Smooth muscle cell (in vitro differentiated cells): Measurements from ENCODE around the gene PRPS1. TPM values are rescaled to one million over a fixed set of nuclear protein-coding genes. Genes with fewer than 3 reads are reported as not detected.

Experiments used
- DNase-seq: peaks from one replicate; lab custom pipeline; 2025; ENCODE audit not compliant: unreplicated experiment; lab: John Stamatoyannopoulos, UW
- H2AFZ ChIP-seq: fragments of 200-600 bp; sonication (generic); 2 replicates; pipeline ENCODE4 v1.6.0; 2016; ENCODE audit warnings: antibody characterized with exemption, low read depth, mild to moderate bottlenecking
- H3F3A ChIP-seq: fragments of 200-600 bp; sonication (generic); 2 replicates; pipeline ENCODE4 v1.6.0; 2017; ENCODE audit warnings: antibody characterized with exemption, low read depth
- H3K27ac ChIP-seq: fragments of 200-600 bp; sonication (generic); 2 replicates; pipeline ENCODE4 v1.5.1; 2016; ENCODE audit warnings: low read depth, mild to moderate bottlenecking
- H3K27me3 ChIP-seq: fragments of 200-600 bp; sonication (generic); 2 replicates; pipeline ENCODE4 v1.6.1; 2016; ENCODE audit warnings: low read depth, mild to moderate bottlenecking
- H3K36me3 ChIP-seq: fragments of 200-600 bp; sonication (generic); 2 replicates; pipeline ENCODE4 v1.5.1; 2016; ENCODE audit warnings: low read depth
- H3K4me1 ChIP-seq: fragments of 200-600 bp; sonication (generic); 2 replicates; pipeline ENCODE4 v1.5.1; 2016; ENCODE audit warnings: low read depth
- H3K4me2 ChIP-seq: fragments of 200-600 bp; sonication (generic); 2 replicates; pipeline ENCODE4 v1.6.0; 2016; ENCODE audit warnings: mild to moderate bottlenecking
- H3K4me3 ChIP-seq: fragments of 200-600 bp; sonication (generic); 2 replicates; pipeline ENCODE4 v1.5.1; 2016; ENCODE audit warnings: mild to moderate bottlenecking
- H3K79me2 ChIP-seq: fragments of 200-600 bp; sonication (generic); 2 replicates; pipeline ENCODE4 v1.6.0; 2016; ENCODE audit warnings: low read depth, mild to moderate bottlenecking
- H3K9ac ChIP-seq: fragments of 200-600 bp; sonication (generic); 2 replicates; pipeline ENCODE4 v1.6.0; 2016; ENCODE audit warnings: low read depth
- H3K9me3 ChIP-seq: fragments of 200-600 bp; sonication (generic); replicated peaks from 2 replicates; pipeline ENCODE4 v1.5.1; 2016; ENCODE audit warnings: low read depth
- H4K20me1 ChIP-seq: fragments of 200-600 bp; sonication (generic); 2 replicates; pipeline ENCODE4 v1.6.0; 2016; ENCODE audit warnings: low read depth
- WGBS: methylation state at CpG from one replicate; pipeline ENCODE4 v1.1.7; 2016; ENCODE audit warnings: low lambda C conversion rate; 5-methylcytosine and 5-hydroxymethylcytosine counted together
- polyA plus RNA-seq: library from polyadenylated mRNA; unstranded; fragments of >200 nt; fragmentation: Nextera tagmentation; extraction: Ambion mirVana; gene quantifications from 2 replicates; pipeline ENCODE4 v1.2.1, GENCODE V29; 2016
- total RNA-seq: library from RNA; depleted of rRNA; stranded (reverse); fragments of >200 nt; gene quantifications from 2 replicates; pipeline ENCODE4 v1.2.3, GENCODE V29; 2014
- TF ChIP-seq, protein P1 (sequence below): fragments of 200-600 bp; sonication (generic); IDR thresholded peaks from 2 replicates; pipeline ENCODE4 v1.5.1; 2017; ENCODE audit warnings: borderline replicate concordance, mild to moderate bottlenecking, antibody characterized with exemption; ENCODE audit not compliant: insufficient read depth, poor library complexity, severe bottlenecking

Gene PRPS1
- total and polyA plus RNA-seq, 2 experiments from 2014 or later, result 51.7 to 60.5 TPM

DNA sequence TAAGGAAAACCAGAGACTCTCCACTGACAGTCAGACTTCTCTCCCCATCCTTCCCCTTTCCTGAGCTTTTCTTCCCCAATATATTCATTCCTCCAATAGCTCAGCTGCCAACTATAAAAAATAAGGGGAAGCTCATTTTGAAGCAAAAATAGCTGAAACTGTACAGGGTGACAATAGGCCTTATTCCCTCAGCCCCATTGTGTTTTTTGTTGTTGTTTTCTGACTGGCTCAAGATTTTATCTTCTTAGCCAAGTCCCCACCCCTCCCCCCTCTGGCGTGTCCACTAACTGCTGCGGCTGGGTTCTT is 26.2 kb downstream of the PRPS1 start:
- TF ChIP-seq, protein P1, sequence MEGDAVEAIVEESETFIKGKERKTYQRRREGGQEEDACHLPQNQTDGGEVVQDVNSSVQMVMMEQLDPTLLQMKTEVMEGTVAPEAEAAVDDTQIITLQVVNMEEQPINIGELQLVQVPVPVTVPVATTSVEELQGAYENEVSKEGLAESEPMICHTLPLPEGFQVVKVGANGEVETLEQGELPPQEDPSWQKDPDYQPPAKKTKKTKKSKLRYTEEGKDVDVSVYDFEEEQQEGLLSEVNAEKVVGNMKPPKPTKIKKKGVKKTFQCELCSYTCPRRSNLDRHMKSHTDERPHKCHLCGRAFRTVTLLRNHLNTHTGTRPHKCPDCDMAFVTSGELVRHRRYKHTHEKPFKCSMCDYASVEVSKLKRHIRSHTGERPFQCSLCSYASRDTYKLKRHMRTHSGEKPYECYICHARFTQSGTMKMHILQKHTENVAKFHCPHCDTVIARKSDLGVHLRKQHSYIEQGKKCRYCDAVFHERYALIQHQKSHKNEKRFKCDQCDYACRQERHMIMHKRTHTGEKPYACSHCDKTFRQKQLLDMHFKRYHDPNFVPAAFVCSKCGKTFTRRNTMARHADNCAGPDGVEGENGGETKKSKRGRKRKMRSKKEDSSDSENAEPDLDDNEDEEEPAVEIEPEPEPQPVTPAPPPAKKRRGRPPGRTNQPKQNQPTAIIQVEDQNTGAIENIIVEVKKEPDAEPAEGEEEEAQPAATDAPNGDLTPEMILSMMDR, result no peak

DNA sequence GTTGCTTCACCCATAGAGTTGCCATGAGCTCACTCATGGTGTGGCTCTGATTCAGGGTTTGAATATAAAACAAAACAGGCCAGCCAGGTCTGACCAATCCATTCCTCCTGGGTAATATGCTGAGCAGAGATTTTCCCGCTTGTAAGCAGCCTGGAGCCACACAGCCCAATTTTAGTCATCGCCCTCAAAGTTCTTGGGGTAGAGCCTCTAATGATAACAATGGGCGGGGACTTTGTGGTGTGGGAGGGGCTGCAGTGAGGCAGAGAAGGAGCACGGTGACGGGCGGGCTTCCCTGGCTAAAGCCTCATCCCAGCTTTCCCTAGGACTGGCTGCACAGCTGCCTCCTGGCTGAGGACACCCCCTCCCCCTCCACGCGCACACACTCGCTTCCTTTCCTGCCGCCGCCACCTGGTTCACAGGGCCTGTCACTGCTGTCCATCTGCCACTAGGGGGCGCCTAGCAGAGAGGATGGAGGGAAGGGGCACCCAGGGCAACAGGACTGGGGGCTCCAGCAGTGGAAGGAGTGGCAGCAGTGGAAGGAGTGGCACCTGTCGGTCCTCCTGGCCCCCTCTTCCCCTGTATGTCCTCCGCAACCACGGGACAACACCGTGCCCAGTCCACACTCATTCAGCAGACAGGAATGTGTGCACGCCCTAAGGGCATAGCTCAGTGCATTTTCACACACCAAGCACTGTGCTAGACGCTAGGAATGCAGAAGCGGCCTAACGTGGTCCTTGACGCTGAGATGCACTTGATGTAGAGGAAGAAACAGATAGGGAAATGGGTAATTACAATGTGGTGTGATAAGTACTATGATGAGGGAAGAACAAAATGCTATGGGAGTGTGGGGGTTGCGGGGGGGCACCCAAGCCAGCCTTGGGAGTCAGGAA is 26.8 kb downstream of the PRPS1 start:
- 20% methylated on average over 21 of the region's 22 CpGs for WGBS
- Histone ChIP-seq H3K4me3 (no peak overlapping the region), H3K27ac (peak overlapping the region; percentile 80), H3K27me3 (no peaks in the 10 kb centered on the region), H3K79me2 (no peaks in the 10 kb centered on the region), H3K4me2 (peak overlapping the region; percentile 64), H3K4me1 (no peaks in the 10 kb centered on the region), H3K9ac (peak overlapping the region; percentile 53), H3F3A (no peaks in the 10 kb centered on the region), H4K20me1 (no peaks in the 10 kb centered on the region), H3K36me3 (no peaks in the 10 kb centered on the region), H2AFZ (no peak overlapping the region), H3K9me3 (no peaks in the 10 kb centered on the region)
- peak; percentile 38 for DNase-seq
- TF ChIP-seq, protein P1, result peak; percentile 95

More for the DNA sequence above, 26.2 kb downstream of the PRPS1 start:
- Histone ChIP-seq H2AFZ (no peak overlapping the region), H3F3A (no peaks in the 10 kb centered on the region), H3K27me3 (no peaks in the 10 kb centered on the region), H3K27ac (peak overlapping the region; percentile 80), H3K4me1 (no peaks in the 10 kb centered on the region), H3K4me3 (no peak overlapping the region), H3K9me3 (no peaks in the 10 kb centered on the region), H4K20me1 (no peaks in the 10 kb centered on the region), H3K9ac (peak overlapping the region; percentile 68), H3K36me3 (no peaks in the 10 kb centered on the region), H3K79me2 (no peaks in the 10 kb centered on the region), H3K4me2 (peak overlapping the region; percentile 64)
- DNase-seq, result no peak
- WGBS, result 8% methylated on average over 2 of the region's 2 CpGs

DNA sequence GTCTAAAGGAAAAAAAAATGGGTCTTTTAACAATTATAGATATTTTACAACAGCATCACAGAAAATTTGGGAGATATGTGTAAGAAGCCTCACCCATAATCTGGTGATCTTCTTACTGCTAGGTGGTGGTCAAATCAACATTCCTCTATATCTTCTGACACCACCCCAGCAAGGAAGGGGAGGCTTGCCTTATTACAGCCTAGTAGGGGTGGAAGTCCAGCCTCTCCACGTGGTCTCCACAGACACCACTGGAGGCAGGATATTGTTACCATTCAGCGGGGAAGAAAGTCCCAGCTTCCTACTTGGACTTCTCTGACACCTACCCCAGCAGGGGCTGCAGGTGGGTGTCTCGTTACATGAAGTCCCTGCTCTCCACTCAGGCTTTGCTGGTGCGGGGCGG is 28.7 kb downstream of the PRPS1 start:
- no peaks in the 10 kb centered on the region for H3K9me3 ChIP-seq
- H3K79me2 ChIP-seq, result no peaks in the 10 kb centered on the region
- H3K4me1 ChIP-seq, result no peaks in the 10 kb centered on the region
- no peaks in the 10 kb centered on the region for H3F3A ChIP-seq
- TF ChIP-seq, protein P1, result no peak
- no peak overlapping the region for H3K9ac ChIP-seq
- H3K27ac ChIP-seq, result no peak overlapping the region
- no peaks in the 10 kb centered on the region for H3K36me3 ChIP-seq
- H4K20me1 ChIP-seq, result no peaks in the 10 kb centered on the region
- no peak for DNase-seq
- no peak overlapping the region for H3K4me3 ChIP-seq
- 81% methylated on average over 5 of the region's 5 CpGs for WGBS
- H2AFZ ChIP-seq, result no peak overlapping the region
- H3K27me3 ChIP-seq, result no peaks in the 10 kb centered on the region
- H3K4me2 ChIP-seq, result no peak overlapping the region

DNA sequence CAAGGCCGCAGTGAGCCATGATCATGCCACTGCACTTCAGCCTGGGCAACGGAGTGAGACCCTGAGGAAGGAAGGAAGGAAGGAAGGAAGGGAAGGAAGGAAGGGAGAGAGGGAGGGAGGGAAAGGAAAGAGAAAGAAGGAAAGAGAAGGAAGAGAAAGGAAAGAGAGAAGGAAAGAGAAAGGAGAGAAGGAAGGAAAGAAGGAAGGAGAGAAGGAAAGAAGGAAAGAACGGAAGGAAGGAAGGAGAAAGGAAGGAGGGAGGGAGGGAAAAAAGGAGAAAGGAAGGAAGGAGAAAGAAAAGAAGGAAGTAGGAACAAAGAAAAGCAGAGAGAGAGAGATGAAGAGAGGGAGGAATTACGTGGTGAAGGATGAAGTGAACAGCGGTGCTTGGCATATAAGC is 30.4 kb downstream of the PRPS1 start:
- TF ChIP-seq, protein P1, result no peak
- Histone ChIP-seq H2AFZ (no peak overlapping the region), H3K27ac (no peak overlapping the region), H3K27me3 (no peaks in the 10 kb centered on the region), H3K9ac (no peak overlapping the region), H4K20me1 (no peaks in the 10 kb centered on the region), H3K36me3 (no peaks in the 10 kb centered on the region), H3K4me1 (no peaks in the 10 kb centered on the region), H3K79me2 (no peaks in the 10 kb centered on the region), H3K4me3 (no peak overlapping the region), H3K9me3 (no peaks in the 10 kb centered on the region), H3K4me2 (no peak overlapping the region), H3F3A (no peaks in the 10 kb centered on the region)
- DNase-seq, result no peak
- 88% methylated on average over 5 of the region's 5 CpGs for WGBS
